Glutamatergic neuron (in vitro differentiated cells): ENCODE measurements around the gene PFDN4. TPM values are rescaled to one million over a fixed set of nuclear protein-coding genes. Genes with fewer than 3 reads are reported as not detected.

ENCODE experiments used
- DNase-seq: peaks from one replicate; pipeline ENCODE4 v3.0.0; 2022
- H3K27ac Mint-ChIP-seq: one replicate; pipeline ENCODE4 v1.8.0; 2020; ENCODE audit warnings: mild to moderate bottlenecking, mixed read lengths, inconsistent platforms; ENCODE audit not compliant: unreplicated experiment
- H3K27me3 Mint-ChIP-seq: one replicate; pipeline ENCODE4 v1.8.0; 2020; ENCODE audit warnings: mild to moderate bottlenecking, moderate library complexity, mixed read lengths, inconsistent platforms; ENCODE audit not compliant: unreplicated experiment
- H3K36me3 Mint-ChIP-seq: one replicate; pipeline ENCODE4 v1.8.0; 2020; ENCODE audit warnings: mild to moderate bottlenecking, mixed read lengths, inconsistent platforms; ENCODE audit not compliant: unreplicated experiment
- H3K4me1 Mint-ChIP-seq: one replicate; pipeline ENCODE4 v1.8.0; 2020; ENCODE audit warnings: mild to moderate bottlenecking, low read depth, mixed read lengths, inconsistent platforms; ENCODE audit not compliant: unreplicated experiment
- H3K4me3 Mint-ChIP-seq: one replicate; pipeline ENCODE4 v1.8.0; 2020; ENCODE audit warnings: mild to moderate bottlenecking, mixed read lengths, inconsistent platforms; ENCODE audit not compliant: unreplicated experiment
- H3K9me3 Mint-ChIP-seq: one replicate; pipeline ENCODE4 v1.8.0; 2020; ENCODE audit warnings: mild to moderate bottlenecking, moderate library complexity, mixed read lengths, inconsistent platforms; ENCODE audit not compliant: unreplicated experiment
- CTCF ChIP-seq: fragments of 200-600 bp; sonication (generic); IDR thresholded peaks from one replicate; pipeline ENCODE4 v1.5.0; 2021; ENCODE audit not compliant: partially characterized antibody, unreplicated experiment
- total RNA-seq: library from RNA; stranded (reverse); fragmentation: NEBNext Ultra II Directional; extraction: Animal tissue kit (Norgen Biotek cat#: 25700); gene quantifications from one replicate; pipeline ENCODE4 v1.2.1, GENCODE V29; 2021; ENCODE audit not compliant: unreplicated experiment

The PFDN4 gene
- total RNA-seq, 1 donor from 2014 or later: 51.6 TPM

GRCh38 chr20:54190217-54190616, 17.7 kb upstream of the PFDN4 start:
- no peak for TF ChIP-seq CTCF
- peaks cover under 1% of the 10 kb centered on the region for H3K27me3 Mint-ChIP-seq
- H3K9me3 Mint-ChIP-seq: no peaks in the 10 kb centered on the region
- no peak overlapping the region for H3K4me3 Mint-ChIP-seq
- H3K27ac Mint-ChIP-seq: no peak overlapping the region
- no peaks in the 10 kb centered on the region for H3K36me3 Mint-ChIP-seq
- DNase-seq: no peak
- no peaks in the 10 kb centered on the region for H3K4me1 Mint-ChIP-seq

GRCh38 chr20:54193817-54194216, 14.1 kb upstream of the PFDN4 start:
- Mint-ChIP-seq H3K27me3 (no peaks in the 10 kb centered on the region), H3K9me3 (no peaks in the 10 kb centered on the region), H3K27ac (no peak overlapping the region), H3K36me3 (no peaks in the 10 kb centered on the region), H3K4me1 (no peaks in the 10 kb centered on the region), H3K4me3 (no peak overlapping the region)
- TF ChIP-seq CTCF: no peak
- DNase-seq: no peak

- H3K27ac Mint-ChIP-seq: no peak overlapping the region
- no peaks in the 10 kb centered on the region for H3K4me1 Mint-ChIP-seq
- H3K4me3 Mint-ChIP-seq: no peak overlapping the region
- H3K9me3 Mint-ChIP-seq: no peaks in the 10 kb centered on the region
- no peaks in the 10 kb centered on the region for H3K27me3 Mint-ChIP-seq
- H3K36me3 Mint-ChIP-seq: no peaks in the 10 kb centered on the region
- TF ChIP-seq CTCF: no peak
- no peak for DNase-seq
Observed at GRCh38 chr20:54194724-54195438, 13.0 kb upstream of the PFDN4 start.

GRCh38 chr20:54195483-54196472, 12.1 kb upstream of the PFDN4 start:
- H3K27ac Mint-ChIP-seq: no peak overlapping the region
- DNase-seq: no peak
- no peaks in the 10 kb centered on the region for H3K9me3 Mint-ChIP-seq
- TF ChIP-seq CTCF: no peak
- no peaks in the 10 kb centered on the region for H3K27me3 Mint-ChIP-seq
- H3K4me3 Mint-ChIP-seq: no peak overlapping the region
- H3K36me3 Mint-ChIP-seq: no peaks in the 10 kb centered on the region
- no peaks in the 10 kb centered on the region for H3K4me1 Mint-ChIP-seq
